SK-N-SH treated with all-trans-retinoic acid at 6 μM for 48 hours (cell line): ENCODE results near the gene SPATA45.

Experiments
- ATAC-seq: fragments of 200-7000 bp; cut with Tn5 transposase; 3 replicates; pipeline ENCODE4 v1.9.1; 2020; ENCODE audit warnings: mild to moderate bottlenecking, moderate library complexity
- ARNTL ChIP-seq: fragments of 450-650 bp; formaldehyde crosslinking; IDR thresholded peaks from 2 replicates; pipeline ENCODE4 v1.5.0; 2020; ENCODE audit warnings: low read depth, mild to moderate bottlenecking, moderate library complexity, borderline replicate concordance
- BACH2 ChIP-seq: fragments of 250-450 bp; sonication (Bioruptor Pico); IDR thresholded peaks from 2 replicates; pipeline ENCODE4 v1.9.0; 2021; ENCODE audit warnings: mild to moderate bottlenecking, borderline replicate concordance
- CSDC2 ChIP-seq: fragments of 250-450 bp; sonication (Bioruptor Pico); IDR thresholded peaks from 2 replicates; pipeline ENCODE4 v1.5.0; 2020; ENCODE audit warnings: mild to moderate bottlenecking, moderate library complexity
- ESRRG ChIP-seq: fragments of 250-450 bp; sonication (Bioruptor Pico); IDR thresholded peaks from 2 replicates; pipeline ENCODE4 v1.6.1; 2021; ENCODE audit warnings: mild to moderate bottlenecking
- GLIS3 ChIP-seq: fragments of 250-450 bp; sonication (Bioruptor Pico); IDR thresholded peaks from 2 replicates; pipeline ENCODE4 v1.5.0; 2020; ENCODE audit warnings: mild to moderate bottlenecking, moderate library complexity
- ISL1 ChIP-seq: fragments of 250-450 bp; sonication (Bioruptor Pico); IDR thresholded peaks from 2 replicates; pipeline ENCODE4 v2.1.2; 2022; ENCODE audit warnings: mild to moderate bottlenecking, moderate library complexity
- OSR1 ChIP-seq: fragments of 250-450 bp; sonication (Bioruptor Pico); IDR thresholded peaks from 2 replicates; pipeline ENCODE4 v1.8.0; 2022; ENCODE audit warnings: moderate library complexity, mild to moderate bottlenecking, inconsistent platforms
- RARB ChIP-seq: fragments of 250-450 bp; sonication (Bioruptor Pico); IDR thresholded peaks from 2 replicates; pipeline ENCODE4 v1.8.0; 2021; ENCODE audit warnings: mild to moderate bottlenecking, moderate library complexity
- SNAI2 ChIP-seq: fragments of 250-450 bp; sonication (Bioruptor Pico); IDR thresholded peaks from 2 replicates; pipeline ENCODE4 v1.5.0; 2020; ENCODE audit warnings: mild to moderate bottlenecking, moderate library complexity
- TCF4 ChIP-seq: fragments of 250-450 bp; sonication (Bioruptor Pico); IDR thresholded peaks from 2 replicates; pipeline ENCODE4 v1.8.0; 2021; ENCODE audit warnings: mild to moderate bottlenecking, moderate library complexity, borderline replicate concordance
- TOX ChIP-seq: fragments of 250-450 bp; sonication (Bioruptor Pico); IDR thresholded peaks from 2 replicates; pipeline ENCODE4 v1.8.0; 2021; ENCODE audit warnings: mild to moderate bottlenecking, moderate library complexity, borderline replicate concordance
- ZFP3 ChIP-seq: fragments of 250-450 bp; sonication (Bioruptor Pico); IDR thresholded peaks from 2 replicates; pipeline ENCODE4 v1.5.0; 2020; ENCODE audit warnings: mild to moderate bottlenecking, moderate library complexity
- ZFP30 ChIP-seq: fragments of 450-650 bp; formaldehyde crosslinking; IDR thresholded peaks from 2 replicates; pipeline ENCODE4 v1.5.0; 2022; ENCODE audit warnings: mild to moderate bottlenecking, moderate library complexity
- ZNF565 ChIP-seq: fragments of 450-650 bp; formaldehyde crosslinking; conservative IDR thresholded peaks from 2 replicates; pipeline ENCODE4 v1.5.0; 2020; ENCODE audit warnings: low read depth, mild to moderate bottlenecking, moderate library complexity
- ZNF70 ChIP-seq: fragments of 450-650 bp; formaldehyde crosslinking; IDR thresholded peaks from 2 replicates; pipeline ENCODE4 v1.5.0; 2020; ENCODE audit warnings: mild to moderate bottlenecking, moderate library complexity
- ZNF8 ChIP-seq: fragments of 450-650 bp; formaldehyde crosslinking; IDR thresholded peaks from 2 replicates; pipeline ENCODE4 v1.5.0; 2020; ENCODE audit warnings: mild to moderate bottlenecking, moderate library complexity
- TF ChIP-seq, protein P1 (sequence below): fragments of 250-450 bp; sonication (Bioruptor Pico); IDR thresholded peaks from 2 replicates; pipeline ENCODE4 v1.5.1; 2020; ENCODE audit warnings: low read depth, mild to moderate bottlenecking, moderate library complexity
- TF ChIP-seq, protein P2 (sequence below): fragments of 250-450 bp; sonication (Bioruptor Pico); IDR thresholded peaks from 2 replicates; pipeline ENCODE4 v1.8.0; 2020; ENCODE audit warnings: mild to moderate bottlenecking, moderate library complexity, borderline replicate concordance
- TF ChIP-seq, protein P3 (sequence below): fragments of 250-450 bp; sonication (Bioruptor Pico); IDR thresholded peaks from 2 replicates; pipeline ENCODE4 v1.5.1; 2021; ENCODE audit warnings: mild to moderate bottlenecking, moderate library complexity
- TF ChIP-seq, protein P4 (sequence below): fragments of 250-450 bp; sonication (Bioruptor Pico); IDR thresholded peaks from 2 replicates; pipeline ENCODE4 v1.8.0; 2021; ENCODE audit warnings: low read depth, mild to moderate bottlenecking, moderate library complexity, borderline replicate concordance

Gene SPATA45

DNA sequence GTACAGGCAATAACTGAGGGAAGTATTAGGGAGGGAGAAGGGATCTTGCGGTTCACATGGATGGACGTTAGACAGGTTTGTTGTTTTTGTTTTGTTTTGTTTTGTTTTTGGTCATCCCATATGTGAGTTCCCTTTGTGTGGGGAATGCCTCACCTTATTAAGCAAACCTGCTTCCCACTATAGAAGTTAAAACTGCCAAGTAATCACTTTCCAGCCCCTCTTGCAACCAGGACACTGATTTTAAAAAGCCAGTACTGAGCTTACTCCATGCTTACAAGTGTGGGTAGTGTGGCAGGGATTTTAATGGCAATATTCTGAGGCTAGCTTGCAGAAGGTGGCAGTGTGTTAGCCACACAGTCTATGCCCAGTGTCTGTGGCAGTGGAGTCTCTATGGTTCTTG is 26.5 kb downstream of the SPATA45 start:
- no peak for TF ChIP-seq OSR1 (CRISPR knock-in tag)
- TF ChIP-seq ESRRG (CRISPR knock-in tag) = no peak
- no peak for TF ChIP-seq ZNF565 (CRISPR knock-in tag)
- no peak for TF ChIP-seq ZNF70
- no peak for TF ChIP-seq RARB (CRISPR knock-in tag)
- no peak for TF ChIP-seq SNAI2
- TF ChIP-seq, protein P1, sequence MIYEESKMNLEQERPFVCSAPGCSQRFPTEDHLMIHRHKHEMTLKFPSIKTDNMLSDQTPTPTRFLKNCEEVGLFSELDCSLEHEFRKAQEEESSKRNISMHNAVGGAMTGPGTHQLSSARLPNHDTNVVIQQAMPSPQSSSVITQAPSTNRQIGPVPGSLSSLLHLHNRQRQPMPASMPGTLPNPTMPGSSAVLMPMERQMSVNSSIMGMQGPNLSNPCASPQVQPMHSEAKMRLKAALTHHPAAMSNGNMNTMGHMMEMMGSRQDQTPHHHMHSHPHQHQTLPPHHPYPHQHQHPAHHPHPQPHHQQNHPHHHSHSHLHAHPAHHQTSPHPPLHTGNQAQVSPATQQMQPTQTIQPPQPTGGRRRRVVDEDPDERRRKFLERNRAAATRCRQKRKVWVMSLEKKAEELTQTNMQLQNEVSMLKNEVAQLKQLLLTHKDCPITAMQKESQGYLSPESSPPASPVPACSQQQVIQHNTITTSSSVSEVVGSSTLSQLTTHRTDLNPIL (CRISPR knock-in tag) = no peak
- no peak for TF ChIP-seq ISL1 (CRISPR knock-in tag)
- TF ChIP-seq, protein P2, sequence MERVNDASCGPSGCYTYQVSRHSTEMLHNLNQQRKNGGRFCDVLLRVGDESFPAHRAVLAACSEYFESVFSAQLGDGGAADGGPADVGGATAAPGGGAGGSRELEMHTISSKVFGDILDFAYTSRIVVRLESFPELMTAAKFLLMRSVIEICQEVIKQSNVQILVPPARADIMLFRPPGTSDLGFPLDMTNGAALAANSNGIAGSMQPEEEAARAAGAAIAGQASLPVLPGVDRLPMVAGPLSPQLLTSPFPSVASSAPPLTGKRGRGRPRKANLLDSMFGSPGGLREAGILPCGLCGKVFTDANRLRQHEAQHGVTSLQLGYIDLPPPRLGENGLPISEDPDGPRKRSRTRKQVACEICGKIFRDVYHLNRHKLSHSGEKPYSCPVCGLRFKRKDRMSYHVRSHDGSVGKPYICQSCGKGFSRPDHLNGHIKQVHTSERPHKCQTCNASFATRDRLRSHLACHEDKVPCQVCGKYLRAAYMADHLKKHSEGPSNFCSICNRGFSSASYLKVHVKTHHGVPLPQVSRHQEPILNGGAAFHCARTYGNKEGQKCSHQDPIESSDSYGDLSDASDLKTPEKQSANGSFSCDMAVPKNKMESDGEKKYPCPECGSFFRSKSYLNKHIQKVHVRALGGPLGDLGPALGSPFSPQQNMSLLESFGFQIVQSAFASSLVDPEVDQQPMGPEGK (CRISPR knock-in tag) = no peak
- TF ChIP-seq GLIS3 = no peak
- no peak for TF ChIP-seq TOX (CRISPR knock-in tag)
- TF ChIP-seq, all 23 proteins: peak for 0
- ATAC-seq = no peak

DNA sequence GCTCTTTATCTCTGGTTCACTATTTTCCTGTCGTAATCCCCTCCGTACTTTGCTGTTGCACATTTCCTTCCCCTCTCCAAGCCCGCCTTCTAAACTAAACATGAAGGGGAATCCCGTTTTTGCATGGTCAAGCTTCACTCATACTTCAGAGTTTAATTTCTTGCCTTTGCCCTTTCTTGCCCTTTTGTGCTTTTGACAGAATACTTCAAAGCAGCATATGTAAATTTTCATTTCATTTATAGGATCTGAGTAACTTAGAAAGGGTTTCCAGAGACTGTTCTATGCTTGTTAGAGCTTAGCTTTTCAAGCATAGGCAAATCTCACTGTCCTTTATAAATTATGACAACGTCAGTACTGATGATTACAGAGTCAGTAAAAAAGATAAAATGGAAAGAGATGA is 27.7 kb downstream of the SPATA45 start:
- TF ChIP-seq ZNF70 (no peak), SNAI2 (no peak), ZNF565 (CRISPR knock-in tag) (no peak), ARNTL (CRISPR knock-in tag) (no peak), BACH2 (CRISPR knock-in tag) (no peak), ZFP3 (CRISPR knock-in tag) (no peak), ESRRG (CRISPR knock-in tag) (no peak), TCF4 (CRISPR knock-in tag) (no peak), CSDC2 (CRISPR knock-in tag) (no peak), ZNF8 (CRISPR knock-in tag) (no peak), ISL1 (CRISPR knock-in tag) (no peak)
- TF ChIP-seq, protein P3, sequence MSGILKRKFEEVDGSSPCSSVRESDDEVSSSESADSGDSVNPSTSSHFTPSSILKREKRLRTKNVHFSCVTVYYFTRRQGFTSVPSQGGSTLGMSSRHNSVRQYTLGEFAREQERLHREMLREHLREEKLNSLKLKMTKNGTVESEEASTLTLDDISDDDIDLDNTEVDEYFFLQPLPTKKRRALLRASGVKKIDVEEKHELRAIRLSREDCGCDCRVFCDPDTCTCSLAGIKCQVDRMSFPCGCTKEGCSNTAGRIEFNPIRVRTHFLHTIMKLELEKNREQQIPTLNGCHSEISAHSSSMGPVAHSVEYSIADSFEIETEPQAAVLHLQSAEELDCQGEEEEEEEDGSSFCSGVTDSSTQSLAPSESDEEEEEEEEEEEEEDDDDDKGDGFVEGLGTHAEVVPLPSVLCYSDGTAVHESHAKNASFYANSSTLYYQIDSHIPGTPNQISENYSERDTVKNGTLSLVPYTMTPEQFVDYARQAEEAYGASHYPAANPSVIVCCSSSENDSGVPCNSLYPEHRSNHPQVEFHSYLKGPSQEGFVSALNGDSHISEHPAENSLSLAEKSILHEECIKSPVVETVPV (CRISPR knock-in tag) = no peak
- ATAC-seq = no peak

DNA sequence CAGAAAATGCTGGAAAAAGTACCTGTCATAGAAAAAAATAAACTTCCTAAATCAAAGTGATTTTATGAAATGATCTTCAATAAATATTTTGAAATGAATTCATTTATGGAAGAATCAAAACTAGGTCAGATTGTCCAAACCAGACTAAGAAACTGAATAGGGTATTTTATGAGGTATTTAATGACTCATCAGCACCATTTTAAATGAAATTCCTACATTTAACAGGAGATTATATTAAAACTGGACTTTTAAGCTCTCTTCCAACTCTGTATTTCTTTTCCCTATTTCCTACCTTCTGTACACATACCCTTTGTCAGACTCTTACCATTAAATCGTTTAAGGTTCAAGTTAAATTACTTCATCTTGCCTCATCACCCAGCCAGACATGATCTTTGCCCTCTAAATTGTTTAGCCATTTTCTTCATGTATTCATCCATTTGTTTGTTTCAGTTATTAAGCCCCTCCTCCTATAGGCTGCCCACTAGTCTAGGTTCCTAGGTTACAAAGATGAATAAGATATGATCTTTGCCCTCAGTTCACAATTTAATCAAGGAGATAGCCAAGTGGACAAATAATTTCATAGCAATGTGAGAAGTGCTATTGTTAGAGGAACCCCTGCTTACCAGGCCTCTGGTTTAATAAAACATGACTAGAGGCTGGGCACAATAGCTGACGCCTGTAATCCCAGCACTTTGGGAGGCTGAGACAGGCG is 30.7 kb downstream of the SPATA45 start:
- ATAC-seq = no peak

More for the DNA sequence above, 30.7 kb downstream of the SPATA45 start:
- TF ChIP-seq ZFP30 (no peak), ARNTL (CRISPR knock-in tag) (no peak), CSDC2 (CRISPR knock-in tag) (no peak), TCF4 (CRISPR knock-in tag) (no peak), ISL1 (CRISPR knock-in tag) (no peak), TOX (CRISPR knock-in tag) (no peak), RARB (CRISPR knock-in tag) (no peak), BACH2 (CRISPR knock-in tag) (no peak), ESRRG (CRISPR knock-in tag) (no peak), ZNF70 (no peak)
- TF ChIP-seq, protein P1 (CRISPR knock-in tag) = no peak
- TF ChIP-seq, protein P3 (CRISPR knock-in tag) = no peak
- TF ChIP-seq, protein P4, sequence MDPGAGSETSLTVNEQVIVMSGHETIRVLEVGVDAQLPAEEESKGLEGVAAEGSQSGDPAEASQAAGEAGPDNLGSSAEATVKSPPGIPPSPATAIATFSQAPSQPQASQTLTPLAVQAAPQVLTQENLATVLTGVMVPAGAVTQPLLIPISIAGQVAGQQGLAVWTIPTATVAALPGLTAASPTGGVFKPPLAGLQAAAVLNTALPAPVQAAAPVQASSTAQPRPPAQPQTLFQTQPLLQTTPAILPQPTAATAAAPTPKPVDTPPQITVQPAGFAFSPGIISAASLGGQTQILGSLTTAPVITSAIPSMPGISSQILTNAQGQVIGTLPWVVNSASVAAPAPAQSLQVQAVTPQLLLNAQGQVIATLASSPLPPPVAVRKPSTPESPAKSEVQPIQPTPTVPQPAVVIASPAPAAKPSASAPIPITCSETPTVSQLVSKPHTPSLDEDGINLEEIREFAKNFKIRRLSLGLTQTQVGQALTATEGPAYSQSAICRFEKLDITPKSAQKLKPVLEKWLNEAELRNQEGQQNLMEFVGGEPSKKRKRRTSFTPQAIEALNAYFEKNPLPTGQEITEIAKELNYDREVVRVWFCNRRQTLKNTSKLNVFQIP (CRISPR knock-in tag) = no peak
